ENCODE measurements around the gene PAPOLG. TPM values are rescaled to one million over a fixed set of nuclear protein-coding genes. Genes with fewer than 3 reads are reported as not detected.

The PAPOLG gene
- total and polyA plus RNA-seq, 2 donors (not counting 3 experiments of a cell fraction or from before 2014, with no cell fraction given) = 4.2 to 14.9 TPM

GRCh38 chr2:60742419-60742818 is 13.6 kb upstream of the PAPOLG start:
- intact Hi-C loops (cut with micrococcal nuclease) (no loop called here), dilution Hi-C loops (cut with MboI; ENCODE audit: extremely low pct_ligation_motif_present, low sequenced_read_pairs) (no loop called here)
- no peak for FAIRE-seq
- no TSS peak for BruUV-seq (replicated peaks)
- H2AFZ ChIP-seq (ENCODE audit: low read depth, low read length) = no peak overlapping the region
- no peak overlapping the region for H3K27ac ChIP-seq (ENCODE audit: insufficient read depth, low read depth, low read length)
- ChIA-PET POLR2A (no interaction called here), CTCF (interaction anchor here (1.5 kb wide), 1 partner anchor 9 kb away, joined by 5 read pairs; no protein-coding TSS in a partner anchor)
- H3K36me3 ChIP-seq (ENCODE audit: control insufficient read depth in 2 of 2, extremely low read depth in 1 of 2, insufficient read depth in 2 of 2, low read length in 2 of 2) = no peaks in the 10 kb centered on the region
- H3K9me1 ChIP-seq (replicated peaks; ENCODE audit: control insufficient read depth, extremely low read depth, insufficient read depth, low read length) = no peaks in the 10 kb centered on the region
- H3K27me3 ChIP-seq (ENCODE audit: control insufficient read depth in 2 of 2, insufficient read depth in 2 of 2, low read length in 2 of 2) = peaks cover 0 to 3% of the 10 kb centered on the region in 2 experiments
- no peak overlapping the region for H3K9ac ChIP-seq (replicated peaks; ENCODE audit: extremely low read depth, insufficient read depth, low read length)
- no peak for DNase-seq (ENCODE audit: low read depth, low spot score)
- no peaks in the 10 kb centered on the region for H3K79me2 ChIP-seq (ENCODE audit: control insufficient read depth, insufficient read depth, low read length)
- H3K9me3 ChIP-seq (replicated peaks; ENCODE audit: control insufficient read depth, insufficient read depth, low read length) = no peaks in the 10 kb centered on the region
- H3K4me3 ChIP-seq (replicated peaks in 1 of 3; ENCODE audit: insufficient read depth in 1 of 3, low read depth in 1 of 3, low read length in 3 of 3) = no peak overlapping the region
- no peak for TF ChIP-seq MYC (IDR thresholded peaks at IDR 0.05; ENCODE audit: low read depth, low read length)
- no peak for TF ChIP-seq GATA2 (IDR thresholded peaks at IDR 0.05; ENCODE audit: insufficient read depth, insufficient read length, low read depth, low read length)
- no peak for TF ChIP-seq POLR2AphosphoS5 (IDR thresholded peaks at IDR 0.05; ENCODE audit: insufficient read depth, low read depth, low read length)
- TF ChIP-seq JUN (IDR thresholded peaks at IDR 0.05; ENCODE audit: borderline replicate concordance, insufficient read depth, insufficient read length, low read depth) = no peak
- TF ChIP-seq, protein P1, sequence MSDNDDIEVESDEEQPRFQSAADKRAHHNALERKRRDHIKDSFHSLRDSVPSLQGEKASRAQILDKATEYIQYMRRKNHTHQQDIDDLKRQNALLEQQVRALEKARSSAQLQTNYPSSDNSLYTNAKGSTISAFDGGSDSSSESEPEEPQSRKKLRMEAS (IDR thresholded peaks at IDR 0.05; ENCODE audit: insufficient read depth, insufficient read length) = no peak
- TF ChIP-seq POLR2A (IDR thresholded peaks at IDR 0.05; ENCODE audit: low read depth, low read length) = no peak
- TF ChIP-seq EZH2 (IDR thresholded peaks at IDR 0.05; ENCODE audit: borderline replicate concordance, low read depth, low read length, severe bottlenecking) = no peak
- TF ChIP-seq, protein P2, sequence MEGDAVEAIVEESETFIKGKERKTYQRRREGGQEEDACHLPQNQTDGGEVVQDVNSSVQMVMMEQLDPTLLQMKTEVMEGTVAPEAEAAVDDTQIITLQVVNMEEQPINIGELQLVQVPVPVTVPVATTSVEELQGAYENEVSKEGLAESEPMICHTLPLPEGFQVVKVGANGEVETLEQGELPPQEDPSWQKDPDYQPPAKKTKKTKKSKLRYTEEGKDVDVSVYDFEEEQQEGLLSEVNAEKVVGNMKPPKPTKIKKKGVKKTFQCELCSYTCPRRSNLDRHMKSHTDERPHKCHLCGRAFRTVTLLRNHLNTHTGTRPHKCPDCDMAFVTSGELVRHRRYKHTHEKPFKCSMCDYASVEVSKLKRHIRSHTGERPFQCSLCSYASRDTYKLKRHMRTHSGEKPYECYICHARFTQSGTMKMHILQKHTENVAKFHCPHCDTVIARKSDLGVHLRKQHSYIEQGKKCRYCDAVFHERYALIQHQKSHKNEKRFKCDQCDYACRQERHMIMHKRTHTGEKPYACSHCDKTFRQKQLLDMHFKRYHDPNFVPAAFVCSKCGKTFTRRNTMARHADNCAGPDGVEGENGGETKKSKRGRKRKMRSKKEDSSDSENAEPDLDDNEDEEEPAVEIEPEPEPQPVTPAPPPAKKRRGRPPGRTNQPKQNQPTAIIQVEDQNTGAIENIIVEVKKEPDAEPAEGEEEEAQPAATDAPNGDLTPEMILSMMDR (IDR thresholded peaks at IDR 0.05; ENCODE audit: extremely low read depth in 1 of 2, insufficient read depth in 1 of 2, low read depth in 1 of 2, low read length in 2 of 2) = no peak
- TF ChIP-seq FOS (IDR thresholded peaks at IDR 0.05; ENCODE audit: borderline replicate concordance, insufficient read depth, low read length) = no peak
- H3K4me1 ChIP-seq (ENCODE audit: control insufficient read depth, extremely low read depth, insufficient read depth, low read length) = no peaks in the 10 kb centered on the region
- no peak overlapping the region for H3K4me2 ChIP-seq (ENCODE audit: insufficient read depth, low read length)
- no peaks in the 10 kb centered on the region for H4K20me1 ChIP-seq (replicated peaks; ENCODE audit: control insufficient read depth, extremely low read depth, insufficient read depth, low read length)
